Measurements from ENCODE around the gene ACSL6.

Gene ACSL6

GRCh38 chr5:132001647-132002561, 9.6 kb downstream of the ACSL6 start:
- no peak for DNase-seq (ENCODE audit: low read depth in 2 of 3, low spot score in 1 of 3)

DNA sequence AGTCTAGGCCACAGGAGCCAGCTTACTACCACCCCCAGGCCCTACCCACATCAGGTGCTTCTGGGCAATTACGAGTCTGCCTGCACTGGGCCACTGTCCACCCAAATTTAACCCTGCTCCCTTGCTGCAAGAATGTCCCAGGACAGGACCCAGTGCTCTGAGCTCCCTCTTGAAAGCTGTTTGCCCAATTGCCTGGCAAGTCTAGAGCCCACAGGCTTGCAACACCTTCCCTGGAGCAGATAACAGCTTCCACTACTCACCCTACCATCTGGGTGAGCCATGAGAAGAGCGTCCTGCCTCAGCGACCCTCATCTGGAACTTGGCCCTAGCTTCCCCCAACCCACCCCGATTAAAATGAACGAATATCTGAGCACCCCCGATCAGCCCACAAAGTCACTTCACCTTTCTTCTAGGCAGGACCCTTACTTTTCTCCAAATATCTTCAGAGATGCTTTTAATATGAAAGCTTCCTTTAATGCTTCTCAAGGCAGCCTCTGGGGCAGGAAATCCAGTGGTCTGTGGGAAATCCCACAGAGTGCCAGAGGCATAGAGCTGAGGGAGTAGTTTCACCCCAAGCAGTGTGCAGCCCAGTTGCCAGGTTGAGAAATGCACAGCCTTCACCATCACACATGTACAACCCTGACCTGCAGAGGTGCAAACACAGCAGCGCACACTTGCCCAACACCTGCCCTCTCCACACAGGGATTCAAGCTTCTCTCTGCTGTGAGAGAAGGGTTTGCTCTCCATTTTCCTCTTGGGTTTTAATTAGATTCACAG, 10.6 kb downstream of the ACSL6 start:
- no peak for DNase-seq (ENCODE audit: low read depth in 2 of 3, low spot score in 1 of 3)

GRCh38 chr5:132000241-132000490, 11.3 kb downstream of the ACSL6 start:
- DNase-seq (ENCODE audit: low read depth in 2 of 3, low spot score in 1 of 3), result no peak

DNA sequence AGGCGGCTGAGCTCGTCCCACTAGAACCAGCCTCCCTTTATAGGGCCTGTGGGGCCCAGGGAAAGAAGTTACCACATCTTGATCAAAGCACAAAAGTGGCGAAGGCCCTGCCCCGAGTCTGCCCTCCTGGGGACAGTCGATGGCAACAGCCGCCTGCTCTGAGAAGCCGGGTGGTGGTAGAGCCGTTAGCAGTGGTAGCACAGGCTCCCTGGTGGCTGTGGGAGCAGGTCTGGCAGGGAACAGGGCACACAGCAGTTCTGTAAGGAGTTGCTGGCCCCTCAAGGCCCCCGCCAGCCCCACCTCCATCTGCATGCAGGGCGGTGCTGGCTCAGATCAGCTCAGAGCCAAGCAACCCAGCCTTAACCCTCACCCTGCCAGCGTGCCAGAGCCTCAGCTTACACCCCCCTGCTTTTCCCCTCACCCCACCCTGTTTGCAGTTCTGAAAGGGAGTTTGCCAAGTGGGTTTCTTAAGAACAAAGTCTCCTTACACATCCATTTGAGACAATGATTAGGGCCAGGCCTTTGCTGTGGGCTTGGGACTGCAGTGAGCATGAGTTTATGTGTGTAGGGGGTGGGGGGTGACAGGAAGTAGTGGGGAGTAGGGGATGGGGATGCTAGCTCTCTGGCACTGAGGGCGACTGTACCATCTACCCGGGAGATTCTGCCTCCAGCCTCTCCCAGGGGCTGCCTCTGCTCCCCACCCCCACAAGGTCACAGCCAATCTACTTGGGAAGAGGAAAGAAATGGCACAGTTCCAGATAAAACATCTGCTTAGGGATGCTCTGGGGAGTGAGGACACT, 11.8 kb downstream of the ACSL6 start:
- no peak for DNase-seq (ENCODE audit: low read depth in 2 of 3, low spot score in 1 of 3)

DNA sequence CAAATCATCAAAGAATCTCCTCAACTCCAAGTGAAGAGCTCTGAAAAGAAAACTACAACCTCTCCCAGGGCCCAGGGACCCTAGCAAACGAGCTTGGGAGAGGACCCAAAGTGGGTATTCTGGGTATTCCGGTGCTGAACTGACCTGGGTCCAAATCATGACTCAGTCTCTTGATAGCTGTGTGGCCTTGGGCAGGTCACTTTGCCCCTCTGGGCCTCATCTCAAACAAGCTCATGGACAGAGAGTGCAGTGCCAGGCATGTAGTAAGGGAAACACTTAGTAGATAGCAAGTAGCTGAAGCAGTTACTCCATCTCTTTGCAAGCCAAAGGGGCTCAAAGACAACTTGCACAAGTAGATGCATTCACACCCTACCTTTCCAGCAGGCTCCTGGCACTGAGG, 12.4 kb downstream of the ACSL6 start:
- no peak for DNase-seq (ENCODE audit: low read depth in 2 of 3, low spot score in 1 of 3)

GRCh38 chr5:131998431-131999040, 12.9 kb downstream of the ACSL6 start:
- DNase-seq (ENCODE audit: low read depth in 2 of 3, low spot score in 1 of 3), result no peak

- DNase-seq (ENCODE audit: low read depth in 2 of 3, low spot score in 1 of 3), result no peak
These were observed 13.7 kb downstream of the ACSL6 start for GRCh38 chr5:131997727-131998117.

- no peak for DNase-seq (ENCODE audit: low read depth in 2 of 3, low spot score in 1 of 3)
These were observed 14.3 kb downstream of the ACSL6 start for GRCh38 chr5:131997026-131997726.

DNA sequence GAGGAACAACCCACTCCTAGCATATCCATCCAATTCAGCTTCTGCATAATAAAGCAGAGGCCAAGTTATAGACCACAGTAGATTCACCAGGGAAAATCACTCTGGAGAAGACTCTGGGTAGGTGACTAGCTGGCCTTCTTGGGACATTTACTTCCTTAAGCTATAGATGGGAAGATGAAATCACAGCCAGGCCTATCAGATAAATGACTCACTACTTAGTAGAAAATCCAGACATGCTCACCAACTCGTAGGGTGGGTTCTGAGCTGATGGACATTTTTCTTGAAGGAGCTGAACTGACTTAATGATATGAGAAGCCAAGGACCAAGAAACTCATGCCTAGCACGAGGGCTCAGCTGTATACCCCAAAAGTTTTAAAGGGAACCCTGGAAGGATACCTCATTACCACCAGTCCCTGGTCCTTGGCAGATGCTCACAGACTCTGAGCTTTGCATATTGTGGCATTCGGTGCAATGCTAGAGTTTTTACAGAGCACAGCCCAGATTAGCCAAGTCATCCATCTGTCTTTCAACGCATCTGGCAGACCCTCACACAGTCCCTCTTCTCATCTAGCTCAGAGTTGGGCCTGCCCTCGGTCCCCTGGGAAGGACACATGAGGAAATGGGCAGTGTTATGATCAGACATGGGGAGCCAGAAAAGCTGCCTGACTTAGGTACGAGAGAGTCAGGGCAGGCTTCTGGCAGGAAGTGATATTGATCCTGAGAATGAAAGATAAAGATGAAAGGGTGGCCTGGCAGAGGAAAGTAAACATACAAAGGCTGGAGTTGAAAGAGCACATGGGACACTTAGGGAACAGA, 15.0 kb downstream of the ACSL6 start:
- DNase-seq (ENCODE audit: low read depth in 2 of 3, low spot score in 1 of 3), result no peak

- no peak for DNase-seq (ENCODE audit: low read depth in 2 of 3, low spot score in 1 of 3)
These were observed 16.8 kb downstream of the ACSL6 start for GRCh38 chr5:131994533-131995226.

- no peak for DNase-seq (ENCODE audit: low read depth in 2 of 3, low spot score in 1 of 3)
These were observed 17.4 kb downstream of the ACSL6 start for GRCh38 chr5:131994090-131994489.

- no peak for DNase-seq (ENCODE audit: low read depth in 2 of 3, low spot score in 1 of 3)
These were observed 17.8 kb downstream of the ACSL6 start for GRCh38 chr5:131993676-131994075.

- no peak for DNase-seq (ENCODE audit: low read depth in 2 of 3, low spot score in 1 of 3)
These were observed 19.1 kb downstream of the ACSL6 start for GRCh38 chr5:131992370-131992769.

- DNase-seq (ENCODE audit: low read depth in 2 of 3, low spot score in 1 of 3), result no peak
These were observed 19.7 kb downstream of the ACSL6 start for GRCh38 chr5:131991593-131992324.

- DNase-seq (ENCODE audit: low read depth in 2 of 3, low spot score in 1 of 3), result no peak
These were observed 20.7 kb downstream of the ACSL6 start for GRCh38 chr5:131990716-131991115.

DNA sequence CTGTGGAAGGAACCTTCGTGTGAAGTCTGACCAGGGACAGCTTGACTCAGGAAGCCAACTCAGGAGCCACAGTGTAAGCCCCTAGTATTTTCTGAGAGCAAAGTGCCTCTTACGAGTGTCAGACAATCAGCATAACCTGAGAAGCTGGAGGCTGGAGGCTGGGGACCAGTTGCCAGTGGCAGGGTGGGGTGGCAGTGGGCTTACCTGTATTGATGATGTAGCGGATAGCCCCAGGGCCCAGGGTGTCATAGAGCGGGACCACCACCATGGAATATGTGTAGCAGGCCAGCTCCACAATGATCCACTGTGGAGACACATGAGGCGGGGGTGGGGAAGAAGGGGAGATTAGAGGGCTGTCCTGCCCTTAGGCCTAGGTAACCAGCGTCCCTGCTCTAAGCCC, 22.9 kb downstream of the ACSL6 start:
- no peak for DNase-seq (ENCODE audit: low read depth in 2 of 3, low spot score in 1 of 3)

DNA sequence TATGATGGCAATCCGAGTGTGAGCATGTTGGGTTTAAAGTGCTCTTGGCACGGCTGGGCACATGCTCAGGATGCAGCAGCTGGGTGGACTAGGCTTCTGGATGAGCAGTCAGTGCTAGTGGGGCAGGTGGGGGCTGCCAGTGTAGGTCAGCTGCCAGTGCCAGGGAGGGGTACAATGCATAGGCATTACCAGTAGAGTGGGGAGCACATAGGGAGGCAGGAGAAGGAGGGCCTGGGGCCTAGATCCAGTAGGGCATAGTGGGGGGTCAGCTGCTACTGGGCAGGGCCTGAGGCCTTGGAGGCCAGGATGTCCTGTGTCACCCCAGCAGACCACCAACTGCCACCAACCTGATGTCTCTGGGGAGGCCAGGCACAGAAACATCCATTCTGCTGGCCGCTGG, 24.2 kb downstream of the ACSL6 start:
- DNase-seq (ENCODE audit: low read depth in 2 of 3, low spot score in 1 of 3), result no peak

- DNase-seq (ENCODE audit: low read depth in 2 of 3, low spot score in 1 of 3), result no peak
These were observed 25.1 kb downstream of the ACSL6 start for GRCh38 chr5:131986161-131986912.

Measured in stimulated activated CD4-positive, alpha-beta T cell treated with anti-CD3 and anti-CD28 coated beads, Interleukin-12 subunit alpha, Interleukin-12 subunit beta, amount 100 ng/mL, for 48 hours (primary cell).